Neutrophil (primary cell): ENCODE measurements around the gene AQR.

Source experiments
- H3K27ac ChIP-seq: fragments of 200-600 bp; sonication (generic); 2 replicates; pipeline ENCODE4 v1.5.1; 2016; ENCODE audit warnings: mild to moderate bottlenecking, moderate library complexity
- H3K27me3 ChIP-seq: fragments of 200-600 bp; sonication (generic); 2 replicates; pipeline ENCODE4 v1.6.0; 2016; ENCODE audit warnings: mild to moderate bottlenecking
- H3K36me3 ChIP-seq: fragments of 200-600 bp; sonication (generic); 2 replicates; pipeline ENCODE4 v1.5.1; 2017
- H3K4me1 ChIP-seq, 2 experiments: fragments of 200-600 bp in 1 of 2; sonication (generic) in 1 of 2; 1 replicate in 1 of 2; 2 replicates in 1 of 2; pipeline versions ENCODE4 v1.5.1 to v1.6.1; 2013 to 2016; ENCODE audit warnings: low read depth in 1 of 2, low read length in 1 of 2, mild to moderate bottlenecking in 1 of 2, moderate library complexity in 1 of 2; ENCODE audit not compliant: control insufficient read depth in 1 of 2, insufficient read depth in 1 of 2
- H3K4me3 ChIP-seq, 2 experiments: fragments of 200-600 bp in 1 of 2; sonication (generic) in 1 of 2; 1 replicate in 1 of 2; 2 replicates in 1 of 2; pipeline ENCODE4 v1.5.1; 2013 to 2016; ENCODE audit warnings: low read depth in 1 of 2, low read length in 1 of 2, mild to moderate bottlenecking in 1 of 2, moderate library complexity in 1 of 2
- H3K9me3 ChIP-seq: fragments of 200-600 bp; sonication (generic); 2 replicates; pipeline ENCODE4 v1.5.1; 2016
- CTCF ChIP-seq: fragments of 200-600 bp; sonication (generic); IDR thresholded peaks from 2 replicates; pipeline ENCODE4 v1.5.1; 2016; ENCODE audit warnings: antibody characterized with exemption

The AQR gene

GRCh38 chr15:34892963-34893591 is 76.5 kb downstream of the AQR start:
- peaks cover 12% of the 10 kb centered on the region for H3K9me3 ChIP-seq
- TF ChIP-seq CTCF: no peak
- no peak overlapping the region for H3K27ac ChIP-seq
- no peaks in the 10 kb centered on the region for H3K27me3 ChIP-seq
- peaks cover 16 to 19% of the 10 kb centered on the region in 2 experiments for H3K4me1 ChIP-seq
- H3K36me3 ChIP-seq: peaks cover 73% of the 10 kb centered on the region
- no peak overlapping the region for H3K4me3 ChIP-seq

- Histone ChIP-seq H3K9me3 (peaks cover 12% of the 10 kb centered on the region), H3K36me3 (peaks cover 80% of the 10 kb centered on the region), H3K27me3 (no peaks in the 10 kb centered on the region), H3K4me3 (no peak overlapping the region), H3K27ac (no peak overlapping the region), H3K4me1 (peaks cover 8 to 12% of the 10 kb centered on the region in 2 experiments)
- TF ChIP-seq CTCF: no peak
Observed at GRCh38 chr15:34890424-34890823, 79.1 kb downstream of the AQR start.

- TF ChIP-seq CTCF: no peak
- peaks cover 4 to 5% of the 10 kb centered on the region in 2 experiments for H3K4me1 ChIP-seq
- H3K4me3 ChIP-seq: no peak overlapping the region
- no peaks in the 10 kb centered on the region for H3K27me3 ChIP-seq
- no peak overlapping the region for H3K27ac ChIP-seq
- H3K9me3 ChIP-seq: peaks cover 12% of the 10 kb centered on the region
- H3K36me3 ChIP-seq: peaks cover 89% of the 10 kb centered on the region
Observed at GRCh38 chr15:34889476-34889875, 80.1 kb downstream of the AQR start.

GRCh38 chr15:34886134-34886533 is 83.4 kb downstream of the AQR start:
- H3K27ac ChIP-seq: no peak overlapping the region
- TF ChIP-seq CTCF: no peak
- no peaks in the 10 kb centered on the region for H3K9me3 ChIP-seq
- H3K36me3 ChIP-seq: peaks cover 98% of the 10 kb centered on the region
- H3K4me3 ChIP-seq: no peak overlapping the region
- no peaks in the 10 kb centered on the region for H3K27me3 ChIP-seq
- H3K4me1 ChIP-seq: no peaks in the 10 kb centered on the region

- Histone ChIP-seq H3K4me3 (no peak overlapping the region), H3K36me3 (peaks cover 94% of the 10 kb centered on the region), H3K27me3 (no peaks in the 10 kb centered on the region), H3K27ac (no peak overlapping the region), H3K9me3 (no peaks in the 10 kb centered on the region), H3K4me1 (no peaks in the 10 kb centered on the region)
- TF ChIP-seq CTCF: no peak
Observed at GRCh38 chr15:34883633-34884032, 85.9 kb downstream of the AQR start.

- H3K27ac ChIP-seq: no peak overlapping the region
- H3K27me3 ChIP-seq: no peaks in the 10 kb centered on the region
- no peaks in the 10 kb centered on the region for H3K4me1 ChIP-seq
- TF ChIP-seq CTCF: no peak
- no peak overlapping the region for H3K4me3 ChIP-seq
- H3K36me3 ChIP-seq: peaks cover 90% of the 10 kb centered on the region
- no peaks in the 10 kb centered on the region for H3K9me3 ChIP-seq
Observed at GRCh38 chr15:34883042-34883441, 86.5 kb downstream of the AQR start.
